ENCODE measurements around the gene DLK2. TPM values are rescaled to one million over a fixed set of nuclear protein-coding genes. Genes with fewer than 3 reads are reported as not detected.

DLK2 gene
- total RNA-seq, 2 donors from 2014 or later: not detected

- Histone ChIP-seq H3K27me3 (ENCODE audit: control insufficient read depth, insufficient read depth, low read length, poor library complexity, severe bottlenecking) (peaks cover 14% of the 10 kb centered on the region), H3K36me3 (ENCODE audit: control insufficient read depth, insufficient read depth, low read length) (no peaks in the 10 kb centered on the region), H3K9me3 (ENCODE audit: control insufficient read depth, low read length) (no peaks in the 10 kb centered on the region), H3K27ac (ENCODE audit: low read depth, low read length) (no peak overlapping the region), H3K4me1 (ENCODE audit: control insufficient read depth, insufficient read depth, low read length) (no peaks in the 10 kb centered on the region), H3K4me3 (ENCODE audit: low read length) (no peak overlapping the region), H3K9ac (ENCODE audit: extremely low read depth, low read length, poor library complexity, severe bottlenecking) (no peak overlapping the region)
- 80% methylated on average over 3 of the region's 3 CpGs for WGBS, 2 experiments (ENCODE audit: insufficient coverage in 1 of 2, insufficient read length in 1 of 2)
- H3K27ac Mint-ChIP-seq: no peak overlapping the region
- no peaks in the 10 kb centered on the region for H3K4me1 Mint-ChIP-seq
- DNase-seq: no peak
- peaks cover 16% of the 10 kb centered on the region for H3K27me3 Mint-ChIP-seq (ENCODE audit: insufficient read depth)
- no peak overlapping the region for H3K4me3 Mint-ChIP-seq
- TF ChIP-seq, protein P1, sequence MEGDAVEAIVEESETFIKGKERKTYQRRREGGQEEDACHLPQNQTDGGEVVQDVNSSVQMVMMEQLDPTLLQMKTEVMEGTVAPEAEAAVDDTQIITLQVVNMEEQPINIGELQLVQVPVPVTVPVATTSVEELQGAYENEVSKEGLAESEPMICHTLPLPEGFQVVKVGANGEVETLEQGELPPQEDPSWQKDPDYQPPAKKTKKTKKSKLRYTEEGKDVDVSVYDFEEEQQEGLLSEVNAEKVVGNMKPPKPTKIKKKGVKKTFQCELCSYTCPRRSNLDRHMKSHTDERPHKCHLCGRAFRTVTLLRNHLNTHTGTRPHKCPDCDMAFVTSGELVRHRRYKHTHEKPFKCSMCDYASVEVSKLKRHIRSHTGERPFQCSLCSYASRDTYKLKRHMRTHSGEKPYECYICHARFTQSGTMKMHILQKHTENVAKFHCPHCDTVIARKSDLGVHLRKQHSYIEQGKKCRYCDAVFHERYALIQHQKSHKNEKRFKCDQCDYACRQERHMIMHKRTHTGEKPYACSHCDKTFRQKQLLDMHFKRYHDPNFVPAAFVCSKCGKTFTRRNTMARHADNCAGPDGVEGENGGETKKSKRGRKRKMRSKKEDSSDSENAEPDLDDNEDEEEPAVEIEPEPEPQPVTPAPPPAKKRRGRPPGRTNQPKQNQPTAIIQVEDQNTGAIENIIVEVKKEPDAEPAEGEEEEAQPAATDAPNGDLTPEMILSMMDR (conservative IDR thresholded peaks at IDR 0.05): no peak
- H3K36me3 Mint-ChIP-seq (ENCODE audit: low read depth): no peaks in the 10 kb centered on the region
- no peaks in the 10 kb centered on the region for H3K9me3 Mint-ChIP-seq
These were observed 50.0 kb downstream of the DLK2 start for GRCh38 chr6:43405354-43405753.

- Histone ChIP-seq H3K4me3 (ENCODE audit: low read length) (no peak overlapping the region), H3K36me3 (ENCODE audit: control insufficient read depth, insufficient read depth, low read length) (no peaks in the 10 kb centered on the region), H3K9me3 (ENCODE audit: control insufficient read depth, low read length) (no peaks in the 10 kb centered on the region), H3K27ac (ENCODE audit: low read depth, low read length) (no peak overlapping the region), H3K4me1 (ENCODE audit: control insufficient read depth, insufficient read depth, low read length) (no peaks in the 10 kb centered on the region), H3K9ac (ENCODE audit: extremely low read depth, low read length, poor library complexity, severe bottlenecking) (no peak overlapping the region), H3K27me3 (ENCODE audit: control insufficient read depth, insufficient read depth, low read length, poor library complexity, severe bottlenecking) (peaks cover 14% of the 10 kb centered on the region)
- Mint-ChIP-seq H3K27ac (no peak overlapping the region), H3K9me3 (no peaks in the 10 kb centered on the region), H3K4me1 (no peaks in the 10 kb centered on the region), H3K36me3 (ENCODE audit: low read depth) (no peaks in the 10 kb centered on the region), H3K27me3 (ENCODE audit: insufficient read depth) (peaks cover 6% of the 10 kb centered on the region), H3K4me3 (no peak overlapping the region)
- no peak for DNase-seq
- WGBS, 2 experiments (ENCODE audit: insufficient coverage in 1 of 2, insufficient read length in 1 of 2): 85 to 100% methylated on average over 1 of the region's 1 CpG
- TF ChIP-seq, protein P1 (conservative IDR thresholded peaks at IDR 0.05): peak; percentile 28
These were observed 52.5 kb downstream of the DLK2 start for GRCh38 chr6:43402820-43403219.

GRCh38 chr6:43401730-43402129 lies 53.6 kb downstream of the DLK2 start:
- H3K27ac Mint-ChIP-seq: no peak overlapping the region
- TF ChIP-seq, protein P1 (conservative IDR thresholded peaks at IDR 0.05): no peak

More at GRCh38 chr6:43401730-43402129, 53.6 kb downstream of the DLK2 start:
- Mint-ChIP-seq H3K36me3 (ENCODE audit: low read depth) (no peaks in the 10 kb centered on the region), H3K9me3 (no peaks in the 10 kb centered on the region), H3K4me3 (no peak overlapping the region), H3K27me3 (ENCODE audit: insufficient read depth) (peaks cover 4% of the 10 kb centered on the region), H3K4me1 (peaks cover 1% of the 10 kb centered on the region)
- Histone ChIP-seq H3K4me1 (ENCODE audit: control insufficient read depth, insufficient read depth, low read length) (no peaks in the 10 kb centered on the region), H3K4me3 (ENCODE audit: low read length) (no peak overlapping the region), H3K9ac (ENCODE audit: extremely low read depth, low read length, poor library complexity, severe bottlenecking) (no peak overlapping the region), H3K27ac (ENCODE audit: low read depth, low read length) (no peak overlapping the region), H3K9me3 (ENCODE audit: control insufficient read depth, low read length) (no peaks in the 10 kb centered on the region), H3K36me3 (ENCODE audit: control insufficient read depth, insufficient read depth, low read length) (no peaks in the 10 kb centered on the region), H3K27me3 (ENCODE audit: control insufficient read depth, insufficient read depth, low read length, poor library complexity, severe bottlenecking) (peaks cover 14% of the 10 kb centered on the region)
- WGBS, 2 experiments (ENCODE audit: insufficient coverage in 1 of 2, insufficient read length in 1 of 2): 93 to 96% methylated on average over 2 to 3 of the region's 3 CpGs
- DNase-seq: no peak

Small RNA genes within 50 kb of the gene (microRNA-seq; reads per million reads assigned to microRNA genes)
- not detected for gene MIR6780B (ENCODE audit: borderline microRNAs expressed)

Other genes starting within 250 kb of the DLK2 start
- 10 to 100 TPM; 48.2 to 66.5 TPM for gene DNPH1, start 226.1 kb downstream of the DLK2 start, total RNA-seq
- under 1 TPM; 0.62 TPM for gene TTBK1, start 212.1 kb downstream of the DLK2 start, total RNA-seq
- gene SLC22A7, start 157.3 kb downstream of the DLK2 start, total RNA-seq: not detected
- gene CRIP3, start 146.7 kb downstream of the DLK2 start, total RNA-seq: 10 to 100 TPM; 13.4 to 19.3 TPM
- 10 to 100 TPM; 21.3 to 26.4 TPM for gene ZNF318, start 85.9 kb downstream of the DLK2 start, total RNA-seq
- 10 to 100 TPM; 34.1 to 44.8 TPM for gene ABCC10, start 28.0 kb downstream of the DLK2 start, total RNA-seq
- gene TJAP1, start 22.0 kb upstream of the DLK2 start, total RNA-seq: 10 to 100 TPM; 44.3 to 50.2 TPM
- gene LRRC73, start 54.8 kb upstream of the DLK2 start, total RNA-seq: under 1 TPM; 0.46 to 0.64 TPM
- gene YIPF3, start 61.4 kb upstream of the DLK2 start, total RNA-seq: 100 to 1,000 TPM in 1 of 2 donors, 10 to 100 TPM in 1; 87.7 to 103 TPM
- gene POLR1C, start 61.5 kb upstream of the DLK2 start, total RNA-seq: 10 to 100 TPM; 37.6 to 44.2 TPM
- gene XPO5, start 120.5 kb upstream of the DLK2 start, total RNA-seq: 10 to 100 TPM; 70.8 to 74.3 TPM
- 10 to 100 TPM; 11.2 to 18.8 TPM for gene POLH, start 120.6 kb upstream of the DLK2 start, total RNA-seq
- 10 to 100 TPM; 87.9 to 90.6 TPM for gene GTPBP2, start 173.7 kb upstream of the DLK2 start, total RNA-seq
- gene MAD2L1BP, start 180.3 kb upstream of the DLK2 start, total RNA-seq: 10 to 100 TPM; 32.7 to 41.5 TPM
- gene RSPH9, start 189.5 kb upstream of the DLK2 start, total RNA-seq: under 1 TPM; 0.44 to 0.64 TPM
- 10 to 100 TPM; 53.6 to 58.8 TPM for gene MRPS18A, start 232.2 kb upstream of the DLK2 start, total RNA-seq